PC-3 (cell line): ENCODE results near the gene STAMBPL1. TPM values are rescaled to one million over a fixed set of nuclear protein-coding genes. Genes with fewer than 3 reads are reported as not detected.

Source experiments
- ATAC-seq: fragments of 200-7000 bp; cut with Tn5 transposase; 2 replicates; pipeline ENCODE4 v1.9.1; 2020; ENCODE audit warnings: mild to moderate bottlenecking, moderate library complexity
- BruUV-seq: library from RNA; stranded (reverse); fragments of 400-500 nt; replicated peaks from 2 replicates; lab custom pipeline; 2021; lab: Mats Ljungman, UMichigan
- CTCF ChIA-PET: fragments of 300-600 bp; sonication (Branson Sonifier 250); formaldehyde crosslinking; loops from one replicate; lab custom pipeline; 2022; ENCODE audit warnings: antibody characterized with exemption; lab: Charles Lee
- POLR2A ChIA-PET: fragments of 300-600 bp; sonication (Branson Sonifier 250); formaldehyde crosslinking; loops from one replicate; lab custom pipeline; 2022; ENCODE audit warnings: antibody characterized with exemption; ENCODE audit not compliant: unreplicated experiment; lab: Charles Lee
- DNase-seq: peaks from one replicate; pipeline ENCODE4 v3.0.0-alpha.2; 2015
- H2AFZ ChIP-seq: fragments of 300-600 bp; sonication (generic); 2 replicates; pipeline ENCODE4 v1.6.0; 2016; ENCODE audit warnings: antibody characterized with exemption, low read length
- H3F3A ChIP-seq: fragments of 300-600 bp; sonication (generic); one replicate; pipeline ENCODE4 v1.6.0; 2017; ENCODE audit warnings: antibody characterized with exemption, low read length, control low read depth, mild to moderate bottlenecking; ENCODE audit not compliant: unreplicated experiment
- H3K27ac ChIP-seq: fragments of 300-600 bp; sonication (generic); 2 replicates; pipeline ENCODE4 v1.5.1; 2016; ENCODE audit warnings: mild to moderate bottlenecking, low read length
- H3K27me3 ChIP-seq: fragments of 300-600 bp; sonication (generic); 2 replicates; pipeline ENCODE4 v1.6.1; 2016; ENCODE audit warnings: low read length, mixed read lengths
- H3K36me3 ChIP-seq: fragments of 300-600 bp; sonication (generic); 2 replicates; pipeline ENCODE4 v1.6.1; 2016; ENCODE audit warnings: low read depth, mixed run types, low read length, mixed read lengths
- H3K4me1 ChIP-seq: fragments of 300-600 bp; sonication (generic); 2 replicates; pipeline ENCODE4 v1.5.1; 2016; ENCODE audit warnings: low read length; ENCODE audit not compliant: insufficient read depth
- H3K4me2 ChIP-seq: fragments of 300-600 bp; sonication (generic); 2 replicates; pipeline ENCODE4 v1.6.0; 2016; ENCODE audit warnings: low read length
- H3K4me3 ChIP-seq: fragments of 300-600 bp; sonication (generic); 2 replicates; pipeline ENCODE4 v1.5.1; 2016; ENCODE audit warnings: mild to moderate bottlenecking, low read length, mixed read lengths
- H3K79me2 ChIP-seq: fragments of 300-600 bp; sonication (generic); 2 replicates; pipeline ENCODE4 v1.6.1; 2017; ENCODE audit warnings: low read length, mixed read lengths
- H3K9ac ChIP-seq: fragments of 300-600 bp; sonication (generic); 2 replicates; pipeline ENCODE4 v1.6.0; 2016; ENCODE audit warnings: mild to moderate bottlenecking, low read length
- H3K9me2 ChIP-seq: fragments of 300-600 bp; sonication (generic); replicated peaks from 2 replicates; pipeline ENCODE4 v1.6.1; 2016; ENCODE audit warnings: mixed run types, low read length, mixed read lengths
- H3K9me3 ChIP-seq: fragments of 300-600 bp; sonication (generic); 2 replicates; pipeline ENCODE4 v1.6.1; 2016; ENCODE audit warnings: low read length, mixed read lengths
- H4K20me1 ChIP-seq: fragments of 300-600 bp; sonication (generic); 2 replicates; pipeline ENCODE4 v1.6.1; 2016; ENCODE audit warnings: low read length, mixed read lengths
- EZH2 ChIP-seq: fragments of 300-600 bp; sonication (generic); IDR thresholded peaks from one replicate; pipeline ENCODE4 v1.6.1; 2017; ENCODE audit warnings: antibody characterized with exemption, mild to moderate bottlenecking, low read length; ENCODE audit not compliant: unreplicated experiment
- EZH2phosphoT487 ChIP-seq: fragments of 300-600 bp; sonication (generic); IDR thresholded peaks from 2 replicates; pipeline ENCODE4 v1.6.1; 2018; ENCODE audit warnings: mild to moderate bottlenecking, antibody characterized with exemption, low read length, borderline replicate concordance
- intact Hi-C: fragments of 100-400 bp; cut with micrococcal nuclease; formaldehyde crosslinking; loops from 2 replicates; pipeline ENCODE4 v1.9.0; 2023
- total RNA-seq: library from RNA; depleted of rRNA; stranded (reverse); fragments of >200 nt; gene quantifications from 2 replicates; pipeline ENCODE4 v1.2.3, GENCODE V29; 2014
- TF ChIP-seq, protein P1 (sequence below): fragments of 300-600 bp; sonication (generic); conservative IDR thresholded peaks from 2 replicates; pipeline ENCODE4 v1.5.1; 2017; ENCODE audit warnings: antibody characterized with exemption, low read depth, mild to moderate bottlenecking, low read length

The STAMBPL1 gene
- total RNA-seq, 1 experiment from 2014 or later = 19.5 TPM

DNA sequence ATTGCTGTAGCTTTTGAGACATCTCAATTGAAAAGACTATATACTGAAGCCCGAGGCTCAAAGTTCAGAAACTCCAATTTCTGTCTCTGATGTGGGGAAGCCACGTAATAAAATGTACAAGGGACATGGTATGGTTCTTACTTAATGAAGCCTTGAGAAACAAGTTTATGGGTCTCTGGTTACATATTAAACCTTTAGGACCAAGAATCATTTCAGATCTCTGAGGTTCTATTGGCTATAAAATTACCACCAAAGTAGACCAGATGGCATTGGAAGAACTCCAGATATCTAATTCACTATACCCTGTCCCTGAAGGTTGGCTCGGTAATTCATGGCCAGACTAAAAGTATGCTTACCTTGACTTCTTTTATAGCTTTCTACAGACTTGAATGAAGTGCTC is 23.7 kb downstream of the STAMBPL1 start:
- no peak overlapping the region for H3K9ac ChIP-seq
- TF ChIP-seq EZH2 (no peak), EZH2phosphoT487 (no peak)
- TF ChIP-seq, protein P1, sequence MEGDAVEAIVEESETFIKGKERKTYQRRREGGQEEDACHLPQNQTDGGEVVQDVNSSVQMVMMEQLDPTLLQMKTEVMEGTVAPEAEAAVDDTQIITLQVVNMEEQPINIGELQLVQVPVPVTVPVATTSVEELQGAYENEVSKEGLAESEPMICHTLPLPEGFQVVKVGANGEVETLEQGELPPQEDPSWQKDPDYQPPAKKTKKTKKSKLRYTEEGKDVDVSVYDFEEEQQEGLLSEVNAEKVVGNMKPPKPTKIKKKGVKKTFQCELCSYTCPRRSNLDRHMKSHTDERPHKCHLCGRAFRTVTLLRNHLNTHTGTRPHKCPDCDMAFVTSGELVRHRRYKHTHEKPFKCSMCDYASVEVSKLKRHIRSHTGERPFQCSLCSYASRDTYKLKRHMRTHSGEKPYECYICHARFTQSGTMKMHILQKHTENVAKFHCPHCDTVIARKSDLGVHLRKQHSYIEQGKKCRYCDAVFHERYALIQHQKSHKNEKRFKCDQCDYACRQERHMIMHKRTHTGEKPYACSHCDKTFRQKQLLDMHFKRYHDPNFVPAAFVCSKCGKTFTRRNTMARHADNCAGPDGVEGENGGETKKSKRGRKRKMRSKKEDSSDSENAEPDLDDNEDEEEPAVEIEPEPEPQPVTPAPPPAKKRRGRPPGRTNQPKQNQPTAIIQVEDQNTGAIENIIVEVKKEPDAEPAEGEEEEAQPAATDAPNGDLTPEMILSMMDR = no peak
- no peak for ATAC-seq
- H3K36me3 ChIP-seq = 0 out of 2 replicates have a peak, but pooled peaks cover 3% of the 10 kb centered on the region
- H3F3A ChIP-seq = no peaks in the 10 kb centered on the region
- no peak overlapping the region for H3K4me3 ChIP-seq
- H3K79me2 ChIP-seq = no peaks in the 10 kb centered on the region
- no peaks in the 10 kb centered on the region for H3K9me2 ChIP-seq
- no peak overlapping the region for H3K27ac ChIP-seq
- intact Hi-C loops = no loop called here
- ChIA-PET CTCF (no interaction called here), POLR2A (no interaction called here)
- no peak for DNase-seq
- no peak overlapping the region for H3K4me2 ChIP-seq
- BruUV-seq = no TSS peak
- no peaks in the 10 kb centered on the region for H3K27me3 ChIP-seq
- no peak overlapping the region for H2AFZ ChIP-seq
- no peaks in the 10 kb centered on the region for H3K9me3 ChIP-seq
- no peaks in the 10 kb centered on the region for H3K4me1 ChIP-seq
- H4K20me1 ChIP-seq = no peaks in the 10 kb centered on the region

DNA sequence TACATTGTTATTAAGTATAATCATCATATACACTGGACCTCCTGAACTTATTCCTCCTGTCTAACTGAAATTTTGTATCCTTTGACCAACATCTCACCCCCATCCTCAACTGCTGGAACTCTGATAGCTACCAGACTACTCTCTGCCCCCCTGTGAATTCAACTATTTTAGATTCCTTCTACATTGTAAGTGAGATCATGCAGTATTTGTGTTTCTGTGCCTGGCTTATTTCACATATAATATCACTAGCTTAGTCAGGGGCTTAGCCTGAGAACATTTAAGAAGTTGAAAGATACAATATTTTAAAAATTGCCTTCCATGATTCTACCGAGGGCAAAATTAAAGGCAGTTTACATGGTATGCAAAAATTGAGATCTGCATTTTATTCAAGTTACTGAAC is 26.9 kb downstream of the STAMBPL1 start:
- no peak for ATAC-seq
- no peaks in the 10 kb centered on the region for H3K9me3 ChIP-seq
- no peaks in the 10 kb centered on the region for H3K27me3 ChIP-seq
- no peaks in the 10 kb centered on the region for H3K4me1 ChIP-seq
- H3K9me2 ChIP-seq = no peaks in the 10 kb centered on the region
- no peaks in the 10 kb centered on the region for H3F3A ChIP-seq
- BruUV-seq = no TSS peak
- no peak overlapping the region for H2AFZ ChIP-seq
- H3K4me3 ChIP-seq = no peak overlapping the region
- intact Hi-C loops = no loop called here
- H3K4me2 ChIP-seq = no peak overlapping the region
- TF ChIP-seq, protein P1 = no peak
- no peak for TF ChIP-seq EZH2
- H3K9ac ChIP-seq = no peak overlapping the region
- ChIA-PET POLR2A (no interaction called here), CTCF (no interaction called here)
- H4K20me1 ChIP-seq = no peaks in the 10 kb centered on the region
- H3K36me3 ChIP-seq = 0 out of 2 replicates have a peak, but pooled peaks cover 3% of the 10 kb centered on the region
- no peaks in the 10 kb centered on the region for H3K79me2 ChIP-seq
- H3K27ac ChIP-seq = no peak overlapping the region
- no peak for DNase-seq

DNA sequence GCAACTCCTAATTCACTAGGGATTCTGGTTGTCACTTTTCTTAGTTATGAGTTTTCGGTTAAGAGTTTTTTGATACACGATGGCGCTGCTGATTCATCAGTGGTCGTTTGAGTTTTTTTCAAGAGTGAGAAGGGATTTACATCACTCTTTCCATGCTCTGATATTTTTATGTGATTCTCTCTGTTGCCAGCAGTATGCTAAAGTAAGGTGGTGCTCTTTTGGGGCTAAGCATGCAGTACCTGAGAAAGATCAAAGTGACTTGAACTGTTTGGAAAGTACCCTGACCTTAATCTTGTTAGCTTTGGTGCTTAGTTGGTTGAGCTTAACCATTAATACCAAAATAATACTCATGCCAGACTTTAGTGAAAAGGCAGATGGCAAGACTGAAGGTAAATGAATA is 28.1 kb downstream of the STAMBPL1 start:
- H3K4me3 ChIP-seq = no peak overlapping the region

More for the DNA sequence above, 28.1 kb downstream of the STAMBPL1 start:
- Histone ChIP-seq H3K79me2 (no peaks in the 10 kb centered on the region), H3F3A (no peaks in the 10 kb centered on the region), H3K4me1 (no peaks in the 10 kb centered on the region), H3K36me3 (no peaks in the 10 kb centered on the region), H3K9ac (no peak overlapping the region), H3K9me3 (no peaks in the 10 kb centered on the region), H2AFZ (no peak overlapping the region), H4K20me1 (no peaks in the 10 kb centered on the region), H3K4me2 (no peak overlapping the region), H3K9me2 (no peaks in the 10 kb centered on the region), H3K27me3 (no peaks in the 10 kb centered on the region), H3K27ac (no peak overlapping the region)
- no TSS peak for BruUV-seq
- ChIA-PET CTCF (no interaction called here), POLR2A (no interaction called here)
- no peak for DNase-seq
- no peak for TF ChIP-seq EZH2phosphoT487
- TF ChIP-seq, protein P1 = no peak
- TF ChIP-seq EZH2 = no peak
- no peak for ATAC-seq
- intact Hi-C loops = no loop called here
